GM12878 (cell line): ENCODE results near the gene CACNA2D1. TPM values are rescaled to one million over a fixed set of nuclear protein-coding genes. Genes with fewer than 3 reads are reported as not detected.

Source experiments
- ATAC-seq: fragments of 200-7000 bp; cut with Tn5 transposase; 3 replicates; pipeline ENCODE4 v1.9.1; 2020; ENCODE audit warnings: mild to moderate bottlenecking, moderate library complexity
- BruUV-seq: library from RNA; stranded (reverse); fragments of 400-500 nt; replicated peaks from 2 replicates; lab custom pipeline; 2021; lab: Mats Ljungman, UMichigan
- CTCF ChIA-PET: fragments of 300-600 bp; sonication (Branson Sonifier 250); formaldehyde crosslinking; extraction: SDS; loops from one replicate; lab custom pipeline; 2021; ENCODE audit warnings: inconsistent platforms; lab: Yijun Ruan, JAX
- POLR2A ChIA-PET: fragments of 350-600 bp; formaldehyde crosslinking; extraction: SDS; loops from one replicate; lab custom pipeline; 2021; ENCODE audit warnings: inconsistent platforms; lab: Charles Lee
- RAD21 ChIA-PET: fragments of 300-600 bp; sonication (Branson Sonifier 250); formaldehyde crosslinking; loops from one replicate; lab custom pipeline; 2023; ENCODE audit warnings: antibody characterized with exemption; ENCODE audit not compliant: unreplicated experiment; lab: Charles Lee
- SMC1A ChIA-PET: fragments of 300-600 bp; sonication (Branson Sonifier 250); formaldehyde crosslinking; loops from one replicate; lab custom pipeline; 2023; ENCODE audit not compliant: unreplicated experiment, uncharacterized antibody; lab: Charles Lee
- DNase-seq: peaks from one replicate; pipeline ENCODE4 v3.0.0-alpha.2; 2011; ENCODE audit warnings: low read depth, low spot score
- FAIRE-seq: peaks from 3 replicates; lab custom pipeline; 2011; peaks lifted over from hg19 to GRCh38; lab: Jason Lieb, UNC
- H2AFZ ChIP-seq: 2 replicates; pipeline ENCODE4 v1.6.0; 2011; ENCODE audit warnings: low read depth, low read length, control low read depth; ENCODE audit not compliant: control insufficient read depth
- H3K27ac ChIP-seq: 2 replicates; pipeline ENCODE4 v1.5.1; 2011; ENCODE audit warnings: control low read depth; ENCODE audit not compliant: control insufficient read depth, insufficient read depth
- H3K27me3 ChIP-seq, 2 experiments: replicated peaks in 1 of 2; 2 replicates each; pipeline versions ENCODE4 v1.6.0 to v1.6.1; 2011; ENCODE audit warnings: low read length in 1 of 2; ENCODE audit not compliant: control insufficient read depth in 2 of 2, insufficient read depth in 2 of 2
- H3K36me3 ChIP-seq, 2 experiments: 2 replicates each; pipeline ENCODE4 v1.5.1; 2011; ENCODE audit warnings: low read length in 1 of 2; ENCODE audit not compliant: control insufficient read depth in 2 of 2, insufficient read depth in 2 of 2
- H3K4me1 ChIP-seq: 2 replicates; pipeline ENCODE4 v1.6.1; 2011; ENCODE audit warnings: mild to moderate bottlenecking, low read length, moderate library complexity, mixed read lengths; ENCODE audit not compliant: control insufficient read depth, insufficient read depth
- H3K4me2 ChIP-seq: 2 replicates; pipeline ENCODE4 v1.6.0; 2011; ENCODE audit warnings: control low read depth; ENCODE audit not compliant: control insufficient read depth, insufficient read depth
- H3K4me3 ChIP-seq: fragments of 200-600 bp; sonication (generic); 2 replicates; pipeline ENCODE4 v1.5.1; 2016
- H3K79me2 ChIP-seq: 2 replicates; pipeline ENCODE4 v1.6.0; 2011; ENCODE audit warnings: low read length; ENCODE audit not compliant: control insufficient read depth, insufficient read depth
- H3K9ac ChIP-seq: 2 replicates; pipeline ENCODE4 v1.8.0; 2011; ENCODE audit warnings: low read length, control low read depth, mixed read lengths; ENCODE audit not compliant: control insufficient read depth, insufficient read depth
- H3K9me3 ChIP-seq: replicated peaks from 3 replicates; pipeline ENCODE4 v1.5.1; 2011; ENCODE audit warnings: mild to moderate bottlenecking, low read length; ENCODE audit not compliant: control insufficient read depth, insufficient read depth
- H4K20me1 ChIP-seq: 2 replicates; pipeline ENCODE4 v1.6.0; 2011; ENCODE audit not compliant: control insufficient read depth, insufficient read depth
- ASH2L ChIP-seq: fragments of 300-600, 200-600 bp; sonication (generic); IDR thresholded peaks from 2 replicates; pipeline ENCODE4 v1.6.1; 2017; ENCODE audit warnings: low read depth, mild to moderate bottlenecking, borderline replicate concordance
- ATF2 ChIP-seq: IDR thresholded peaks from 2 replicates; pipeline ENCODE4 v1.6.1; 2012; ENCODE audit warnings: low read length, inconsistent platforms
- FOXK2 ChIP-seq: fragments of 450-650 bp; IDR thresholded peaks from 2 replicates; pipeline ENCODE4 v1.6.1; 2017; ENCODE audit warnings: mild to moderate bottlenecking, moderate library complexity
- HSF1 ChIP-seq: fragments of 150-350 bp; IDR thresholded peaks from 2 replicates; pipeline ENCODE4 v1.6.1; 2014; ENCODE audit warnings: mild to moderate bottlenecking, low read depth, low read length
- LARP7 ChIP-seq: fragments of 450-650 bp; IDR thresholded peaks from 2 replicates; pipeline ENCODE4 v1.6.1; 2017; ENCODE audit warnings: mild to moderate bottlenecking
- MEF2B ChIP-seq: fragments of 450-650 bp; IDR thresholded peaks from 2 replicates; pipeline ENCODE4 v1.6.1; 2018; ENCODE audit warnings: mild to moderate bottlenecking, moderate library complexity; ENCODE audit not compliant: partially characterized antibody, poor library complexity, severe bottlenecking
- MTA2 ChIP-seq: fragments of 450-650 bp; IDR thresholded peaks from 2 replicates; pipeline ENCODE4 v1.6.1; 2016; ENCODE audit warnings: low read depth, mild to moderate bottlenecking, moderate library complexity
- MTA3 ChIP-seq: IDR thresholded peaks from 2 replicates; pipeline ENCODE4 v1.6.1; 2012; ENCODE audit warnings: low read length, inconsistent platforms, borderline replicate concordance
- NKRF ChIP-seq: fragments of 450-650 bp; conservative IDR thresholded peaks from 2 replicates; pipeline ENCODE4 v1.6.1; 2017; ENCODE audit warnings: mild to moderate bottlenecking, moderate library complexity
- NR2F1 ChIP-seq: fragments of 450-650 bp; conservative IDR thresholded peaks from 2 replicates; pipeline ENCODE4 v1.6.1; 2017; ENCODE audit warnings: mild to moderate bottlenecking
- RAD51 ChIP-seq: fragments of 450-650 bp; IDR thresholded peaks from 2 replicates; pipeline ENCODE4 v1.6.1; 2016; ENCODE audit warnings: moderate library complexity, mild to moderate bottlenecking, inconsistent platforms
- RB1 ChIP-seq: fragments of 450-650 bp; formaldehyde crosslinking; IDR thresholded peaks from 2 replicates; pipeline ENCODE4 v1.6.1; 2017; ENCODE audit warnings: mild to moderate bottlenecking, borderline replicate concordance
- RFX5 ChIP-seq: IDR thresholded peaks from 2 replicates; pipeline ENCODE4 v1.6.1; 2011; ENCODE audit warnings: low read depth, low read length, improper control_type of control experiment
- SMAD5 ChIP-seq: IDR thresholded peaks from 2 replicates; pipeline ENCODE4 v1.6.1; 2016; ENCODE audit warnings: antibody characterized with exemption, low read depth
- SUPT20H ChIP-seq: IDR thresholded peaks from 2 replicates; pipeline ENCODE4 v1.6.1; 2011; ENCODE audit warnings: low read depth, mild to moderate bottlenecking, low read length, moderate library complexity, borderline replicate concordance; ENCODE audit not compliant: control insufficient read depth
- TAF1 ChIP-seq: IDR thresholded peaks from 2 replicates; pipeline ENCODE4 v1.6.1; 2011; ENCODE audit warnings: mild to moderate bottlenecking, low read depth, low read length, borderline replicate concordance
- ZBTB33 ChIP-seq: fragments of 450-650 bp; IDR thresholded peaks from 2 replicates; pipeline ENCODE4 v1.6.1; 2017; ENCODE audit warnings: mild to moderate bottlenecking
- WGBS: methylation state at CpG from one replicate; pipeline ENCODE4 v1.1.6; 2016; ENCODE audit warnings: low lambda C conversion rate; ENCODE audit not compliant: insufficient replicate concordance, insufficient coverage; ENCODE audit errors: missing lambda C conversion rate; 5-methylcytosine and 5-hydroxymethylcytosine counted together
- in situ Hi-C: fragments of 300-500 bp; cut with MboI; formaldehyde crosslinking; loops from 9 replicates; pipeline ENCODE4 v1.14.3; 2018; ENCODE audit warnings: mixed read lengths
- intact Hi-C: fragments of 100-400 bp; cut with micrococcal nuclease; formaldehyde crosslinking; loops from one replicate; pipeline ENCODE4 v1.14.2; 2022; ENCODE audit not compliant: unreplicated experiment
- polyA plus RNA-seq, 11 experiments: library from polyadenylated mRNA; depleted of rRNA in 4 of 11; unstranded in 6 of 11; stranded (reverse) in 5 of 11; fragments of >200 nt; fragmentation: Nextera tagmentation in 4 of 11; fragmentation: Illumina TruSeq in 1 of 11; extraction: Ambion mirVana in 4 of 11; extraction: Trizol in 1 of 11; gene quantifications; 1 replicate in 1 of 11; 2 replicates in 10 of 11; pipeline versions ENCODE4 v1.2.1 to v1.2.3, GENCODE V29; 2011 to 2016; ENCODE audit warnings: inconsistent platforms in 2 of 11, missing spikeins in 2 of 11, low read depth in 1 of 11
- total RNA-seq, 4 experiments: library from RNA; depleted of rRNA in 3 of 4; stranded (reverse); fragments of >200 nt in 3 of 4; fragmentation: Illumina TruSeq in 1 of 4; extraction: Trizol in 1 of 4; gene quantifications; 2 replicates each; pipeline versions ENCODE4 v1.2.1 to v1.2.3, GENCODE V29; 2013 to 2021

The CACNA2D1 gene
- total and polyA plus RNA-seq, 10 of the 15 experiments (the other 5 are each of a cell fraction or from before 2014, with no cell fraction given): 0.14 to 14.8 (median 0.97) TPM

- TF ChIP-seq SMAD5 (no peak), RFX5 (no peak)
Observed at GRCh38 chr7:82226191-82226590, 217.4 kb downstream of the CACNA2D1 start (continued).

- Histone ChIP-seq H3K79me2 (no peaks in the 10 kb centered on the region), H3K4me3 (no peak overlapping the region), H3K9ac (no peak overlapping the region), H3K4me1 (no peaks in the 10 kb centered on the region), H3K9me3 (no peaks in the 10 kb centered on the region), H3K4me2 (no peak overlapping the region), H3K36me3 (no peaks in the 10 kb centered on the region), H3K27ac (no peak overlapping the region), H3K27me3 (no peaks in the 10 kb centered on the region), H4K20me1 (no peaks in the 10 kb centered on the region), H2AFZ (no peak overlapping the region)
- 62% methylated on average over 6 of the region's 6 CpGs for WGBS
- FAIRE-seq (no peak), DNase-seq (no peak), ATAC-seq (peak; percentile 51; the same call in 2 of the 3 replicates)
- POLR2A ChIA-PET: interaction anchor here (0.6 kb wide), 1 partner anchor 323 kb away, joined by 3 read pairs; no protein-coding TSS in a partner anchor
- CTCF ChIA-PET: interaction anchor here (1.0 to 1.5 kb wide), 2 partner anchors 10 to 19 kb away, joined by 3 to 5 read pairs; no protein-coding TSS in a partner anchor
- SMC1A ChIA-PET: interaction anchor here (0.6 to 1.0 kb wide), 4 partner anchors 8 to 369 kb away, joined by 3 to 4 read pairs (median 3); no protein-coding TSS in a partner anchor
- BruUV-seq: no TSS peak
- RAD21 ChIA-PET: interaction anchor here (0.5 to 1.1 kb wide), 2 partner anchors 11 to 1849 kb away, joined by 3 to 4 read pairs; no protein-coding TSS in a partner anchor
- intact Hi-C loops (no loop called here), in situ Hi-C loops (loop anchor here (10.0 kb wide), 2 partner anchors 350 to 510 kb away; no protein-coding TSS in a partner anchor)
- TF ChIP-seq ATF2 (no peak), RAD51 (no peak), MEF2B (no peak), SUPT20H (no peak), ZBTB33 (no peak), MTA3 (no peak), LARP7 (no peak), RB1 (no peak), FOXK2 (no peak), NR2F1 (no peak), NKRF (no peak), MTA2 (no peak), ASH2L (no peak), TAF1 (no peak), HSF1 (no peak)
Observed at GRCh38 chr7:82224529-82224928, 219.0 kb downstream of the CACNA2D1 start.
